Measurements from ENCODE around the gene ASB10. TPM values are rescaled to one million over a fixed set of nuclear protein-coding genes. Genes with fewer than 3 reads are reported as not detected.

Gene ASB10
- total and polyA plus RNA-seq, 2 of the 4 experiments (the other 2 are of a cell fraction), result not detected

GRCh38 chr7:151197932-151198331, 10.9 kb upstream of the ASB10 start:
- ATAC-seq (ENCODE audit: low read depth), result no peak
- no TSS peak for BruUV-seq (replicated peaks)
- no peak overlapping the region for H3K4me2 ChIP-seq (ENCODE audit: low read depth, low read length)
- ChIA-PET CTCF (no interaction called here), POLR2A (ENCODE audit: unreplicated experiment) (no interaction called here)
- in situ Hi-C loops (cut with MboI; ENCODE audit: low sequenced_read_pairs), result no loop called here
- H3K14ac ChIP-seq (replicated peaks; ENCODE audit: low read depth, low read length), result no peak overlapping the region
- H3K27me3 ChIP-seq (ENCODE audit: control insufficient read depth, insufficient read depth, low read length), result peaks cover 91% of the 10 kb centered on the region
- intact Hi-C loops (cut with micrococcal nuclease), result no loop called here
- H2BK20ac ChIP-seq (ENCODE audit: low read depth, low read length), result no peak overlapping the region
- no peak overlapping the region for H3K23ac ChIP-seq (ENCODE audit: low read depth, low read length)
- no peak overlapping the region for H3K4me3 ChIP-seq (ENCODE audit: insufficient read depth, low read depth, low read length)
- H3K56ac ChIP-seq (ENCODE audit: extremely low read depth, insufficient read depth, low read length), result no peak overlapping the region
- H3K9me1 ChIP-seq (ENCODE audit: insufficient read depth, low read length), result no peaks in the 10 kb centered on the region
- H4K5ac ChIP-seq (ENCODE audit: low read depth, low read length), result no peak overlapping the region
- H2AFZ ChIP-seq (replicated peaks; ENCODE audit: low read length, poor library complexity), result no peak overlapping the region
- H3K18ac ChIP-seq (ENCODE audit: low read depth, low read length), result no peak overlapping the region
- no peak for DNase-seq
- no peak overlapping the region for H4K8ac ChIP-seq (ENCODE audit: low read depth in 2 of 2, low read length in 2 of 2)
- no peaks in the 10 kb centered on the region for H3K79me1 ChIP-seq (ENCODE audit: low read depth in 1 of 2, low read length in 2 of 2)
- H3K9ac ChIP-seq (ENCODE audit: low read depth, low read length), result no peak overlapping the region
- H3K36me3 ChIP-seq (ENCODE audit: control insufficient read depth, insufficient read depth, low read length), result no peaks in the 10 kb centered on the region
- H2BK120ac ChIP-seq (ENCODE audit: low read depth, low read length), result no peak overlapping the region
- no peak overlapping the region for H2AK9ac ChIP-seq (replicated peaks; ENCODE audit: low read depth, low read length, poor library complexity)
- H2BK15ac ChIP-seq (ENCODE audit: low read depth, low read length), result no peak overlapping the region
- no peaks in the 10 kb centered on the region for H4K20me1 ChIP-seq (ENCODE audit: insufficient read depth, low read length)
- no peak overlapping the region for H2AK5ac ChIP-seq (ENCODE audit: low read depth, low read length)
- no peak overlapping the region for H3K27ac ChIP-seq (ENCODE audit: insufficient read depth, low read length)
- no peak overlapping the region for H4K91ac ChIP-seq (ENCODE audit: insufficient read depth, low read depth, low read length)
- no peaks in the 10 kb centered on the region for H3K9me3 ChIP-seq (ENCODE audit: control insufficient read depth, insufficient read depth, low read length)
- dilution Hi-C loops (cut with HindIII; ENCODE audit: low sequenced_read_pairs, unreplicated experiment), result no loop called here
- H3K4ac ChIP-seq (ENCODE audit: low read depth, low read length), result no peak overlapping the region
- no peaks in the 10 kb centered on the region for H3K4me1 ChIP-seq (ENCODE audit: control insufficient read depth, insufficient read depth, low read length)
- H2BK5ac ChIP-seq (ENCODE audit: low read depth, low read length, poor library complexity, severe bottlenecking), result no peak overlapping the region
- TF ChIP-seq CEBPB (IDR thresholded peaks at IDR 0.05; ENCODE audit: low read depth, low read length) (no peak), CTCF (conservative IDR thresholded peaks at IDR 0.05; ENCODE audit: low read depth, low read length) (no peak), FOS (IDR thresholded peaks at IDR 0.05; ENCODE audit: low read depth, low read length) (no peak), BHLHE40 (IDR thresholded peaks at IDR 0.05; ENCODE audit: low read depth, low read length) (no peak), POLR2A (IDR thresholded peaks at IDR 0.05; ENCODE audit: low read depth, low read length) (no peak), SMC3 (IDR thresholded peaks at IDR 0.05; ENCODE audit: low read depth, low read length) (no peak)

Data from IMR-90 (cell line).